GM12892 (cell line): ENCODE data around the gene TPM1.

Experiments used
- POLR2A ChIP-seq: IDR thresholded peaks from 2 replicates; pipeline ENCODE4 v1.6.1; 2011; ENCODE audit warnings: low read depth, low read length, control low read depth
- POLR2AphosphoS5 ChIP-seq: IDR thresholded peaks from 2 replicates; pipeline ENCODE4 v1.6.1; 2011; ENCODE audit warnings: low read depth, low read length, control low read depth

DNA sequence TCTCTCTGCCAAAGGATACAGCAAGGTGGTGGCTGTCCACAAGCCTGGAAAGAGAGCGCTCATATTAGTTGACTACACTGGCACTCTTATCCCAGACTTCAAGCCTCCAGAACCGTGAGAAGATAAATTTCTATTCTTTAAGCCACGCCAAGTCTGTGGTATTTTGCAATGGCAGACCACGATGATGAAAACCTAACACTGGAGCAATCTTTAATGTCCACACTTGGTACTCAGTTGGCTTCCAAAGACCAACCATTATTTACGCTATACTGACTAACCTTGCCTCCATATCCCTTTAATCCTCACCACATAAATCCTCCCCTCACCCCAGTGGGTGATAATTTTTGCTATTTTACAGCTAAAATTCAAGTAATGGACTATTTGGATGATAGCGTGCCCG is 62.2 kb downstream of the TPM1 start:
- TF ChIP-seq POLR2AphosphoS5 (no peak), POLR2A (no peak)
